Measurements from ENCODE around the gene TMEM92. TPM values are rescaled to one million over a fixed set of nuclear protein-coding genes. Genes with fewer than 3 reads are reported as not detected.

TMEM92 gene
- total RNA-seq, 1 experiment from 2014 or later = 1.5 TPM

- no peaks in the 10 kb centered on the region for H3K9me3 Mint-ChIP-seq (ENCODE audit: unreplicated experiment)
- no peaks in the 10 kb centered on the region for H3K27me3 Mint-ChIP-seq (ENCODE audit: insufficient read depth, unreplicated experiment)
- TF ChIP-seq CTCF (IDR thresholded peaks at IDR 0.05; ENCODE audit: unreplicated experiment) = no peak
- H3K4me1 Mint-ChIP-seq (ENCODE audit: insufficient read depth, unreplicated experiment) = peaks cover 38% of the 10 kb centered on the region
- peak overlapping the region; percentile 72 for H3K4me3 Mint-ChIP-seq (ENCODE audit: unreplicated experiment)
- no peak for DNase-seq (ENCODE audit: unreplicated experiment)
- POLR2A ChIA-PET = interaction anchor here (0.7 to 2.0 kb wide), 6 partner anchors 9 to 192 kb away, joined by 3 to 7 read pairs (median 3); partner anchors contain the start of gene TMEM92
- peaks cover 20% of the 10 kb centered on the region for H3K36me3 Mint-ChIP-seq (ENCODE audit: insufficient read depth, unreplicated experiment)
- no TSS peak for BruUV-seq (replicated peaks)
- CTCF ChIA-PET = interaction anchor here (0.6 to 13.0 kb wide), 8 partner anchors 9 to 145 kb away, joined by 3 to 198 read pairs (median 6); partner anchors contain the start of genes COL1A1 and TMEM92
- H3K27ac Mint-ChIP-seq (ENCODE audit: low read depth, unreplicated experiment) = peak overlapping the region; percentile 89
- intact Hi-C loops (cut with micrococcal nuclease) = no loop called here
Measured at GRCh38 chr17:50288306-50288705, 14.0 kb downstream of the TMEM92 start.

- H3K9me3 Mint-ChIP-seq (ENCODE audit: unreplicated experiment) = no peaks in the 10 kb centered on the region
- H3K27ac Mint-ChIP-seq (ENCODE audit: low read depth, unreplicated experiment) = peak overlapping the region; percentile 89
- ChIA-PET POLR2A (interaction anchor here (0.6 to 2.0 kb wide), 12 partner anchors 10 to 323 kb away, joined by 3 to 11 read pairs (median 4); partner anchors contain the start of genes COL1A1, TMEM92 and XYLT2), CTCF (interaction anchor here (0.5 to 13.0 kb wide), 14 partner anchors 8 to 232 kb away, joined by 3 to 198 read pairs (median 5); partner anchors contain the start of genes COL1A1 and TMEM92)
- no TSS peak for BruUV-seq (replicated peaks)
- H3K4me3 Mint-ChIP-seq (ENCODE audit: unreplicated experiment) = peak overlapping the region; percentile 72
- intact Hi-C loops (cut with micrococcal nuclease) = no loop called here
- no peaks in the 10 kb centered on the region for H3K27me3 Mint-ChIP-seq (ENCODE audit: insufficient read depth, unreplicated experiment)
- peaks cover 31% of the 10 kb centered on the region for H3K4me1 Mint-ChIP-seq (ENCODE audit: insufficient read depth, unreplicated experiment)
- DNase-seq (ENCODE audit: unreplicated experiment) = peak; percentile 57
- H3K36me3 Mint-ChIP-seq (ENCODE audit: insufficient read depth, unreplicated experiment) = peaks cover 11% of the 10 kb centered on the region
- TF ChIP-seq CTCF (IDR thresholded peaks at IDR 0.05; ENCODE audit: unreplicated experiment) = no peak
Measured at GRCh38 chr17:50289278-50289677, 15.0 kb downstream of the TMEM92 start.

- no TSS peak for BruUV-seq (replicated peaks)
- CTCF ChIA-PET = interaction anchor here (0.5 to 13.0 kb wide), 12 partner anchors 8 to 232 kb away, joined by 3 to 198 read pairs (median 5); partner anchors contain the start of genes COL1A1 and TMEM92
Measured at GRCh38 chr17:50289991-50290702, 15.9 kb downstream of the TMEM92 start.

More at GRCh38 chr17:50289991-50290702, 15.9 kb downstream of the TMEM92 start:
- Mint-ChIP-seq H3K27me3 (ENCODE audit: insufficient read depth, unreplicated experiment) (no peaks in the 10 kb centered on the region), H3K4me3 (ENCODE audit: unreplicated experiment) (peak overlapping the region; percentile 72), H3K36me3 (ENCODE audit: insufficient read depth, unreplicated experiment) (peaks cover 6% of the 10 kb centered on the region), H3K27ac (ENCODE audit: low read depth, unreplicated experiment) (peak overlapping the region; percentile 89), H3K4me1 (ENCODE audit: insufficient read depth, unreplicated experiment) (peaks cover 28% of the 10 kb centered on the region), H3K9me3 (ENCODE audit: unreplicated experiment) (no peaks in the 10 kb centered on the region)
- intact Hi-C loops (cut with micrococcal nuclease) = no loop called here
- POLR2A ChIA-PET = interaction anchor here (0.6 to 2.0 kb wide), 8 partner anchors 13 to 112 kb away, joined by 3 to 11 read pairs (median 4); partner anchors contain the start of genes COL1A1, TMEM92 and XYLT2
- peak; percentile 98 for DNase-seq (ENCODE audit: unreplicated experiment)
- TF ChIP-seq CTCF (IDR thresholded peaks at IDR 0.05; ENCODE audit: unreplicated experiment) = no peak

Data from MCF 10A (cell line).